ENCODE data around the gene RNF186. TPM values are rescaled to one million over a fixed set of nuclear protein-coding genes. Genes with fewer than 3 reads are reported as not detected.

RNF186 gene
- total RNA-seq, 1 donor from 2014 or later = 1.3 TPM

DNA sequence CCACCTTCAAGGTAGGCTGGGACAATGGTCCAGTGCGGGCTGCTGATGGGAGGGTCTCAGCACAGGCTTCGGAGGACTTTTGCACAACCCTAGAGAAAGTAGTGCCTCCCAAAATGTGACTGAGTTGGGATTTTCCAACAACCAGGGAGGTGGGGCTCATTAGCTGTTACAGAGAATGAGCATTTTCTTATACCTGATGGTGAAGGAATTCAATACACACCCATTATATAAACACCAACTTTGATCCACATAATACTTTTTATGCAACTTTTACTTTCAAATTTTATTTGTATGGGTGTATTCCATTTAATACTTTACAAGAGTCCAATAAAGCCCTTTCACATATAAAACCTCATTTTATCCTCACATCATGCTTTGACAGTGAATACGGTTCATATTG lies 31.3 kb upstream of the RNF186 start:
- H3K4me1 Mint-ChIP-seq (ENCODE audit: unreplicated experiment) = peaks cover 13% of the 10 kb centered on the region
- no peak overlapping the region for H3K4me3 Mint-ChIP-seq
- H3K36me3 Mint-ChIP-seq = no peaks in the 10 kb centered on the region
- H3K27me3 Mint-ChIP-seq = peaks cover 2% of the 10 kb centered on the region
- no peaks in the 10 kb centered on the region for H3K9me3 Mint-ChIP-seq
- TF ChIP-seq, protein P1, sequence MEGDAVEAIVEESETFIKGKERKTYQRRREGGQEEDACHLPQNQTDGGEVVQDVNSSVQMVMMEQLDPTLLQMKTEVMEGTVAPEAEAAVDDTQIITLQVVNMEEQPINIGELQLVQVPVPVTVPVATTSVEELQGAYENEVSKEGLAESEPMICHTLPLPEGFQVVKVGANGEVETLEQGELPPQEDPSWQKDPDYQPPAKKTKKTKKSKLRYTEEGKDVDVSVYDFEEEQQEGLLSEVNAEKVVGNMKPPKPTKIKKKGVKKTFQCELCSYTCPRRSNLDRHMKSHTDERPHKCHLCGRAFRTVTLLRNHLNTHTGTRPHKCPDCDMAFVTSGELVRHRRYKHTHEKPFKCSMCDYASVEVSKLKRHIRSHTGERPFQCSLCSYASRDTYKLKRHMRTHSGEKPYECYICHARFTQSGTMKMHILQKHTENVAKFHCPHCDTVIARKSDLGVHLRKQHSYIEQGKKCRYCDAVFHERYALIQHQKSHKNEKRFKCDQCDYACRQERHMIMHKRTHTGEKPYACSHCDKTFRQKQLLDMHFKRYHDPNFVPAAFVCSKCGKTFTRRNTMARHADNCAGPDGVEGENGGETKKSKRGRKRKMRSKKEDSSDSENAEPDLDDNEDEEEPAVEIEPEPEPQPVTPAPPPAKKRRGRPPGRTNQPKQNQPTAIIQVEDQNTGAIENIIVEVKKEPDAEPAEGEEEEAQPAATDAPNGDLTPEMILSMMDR (conservative IDR thresholded peaks at IDR 0.05) = no peak
- H3K27ac Mint-ChIP-seq = no peak overlapping the region
- DNase-seq (ENCODE audit: extremely low spot score, unreplicated experiment) = no peak

DNA sequence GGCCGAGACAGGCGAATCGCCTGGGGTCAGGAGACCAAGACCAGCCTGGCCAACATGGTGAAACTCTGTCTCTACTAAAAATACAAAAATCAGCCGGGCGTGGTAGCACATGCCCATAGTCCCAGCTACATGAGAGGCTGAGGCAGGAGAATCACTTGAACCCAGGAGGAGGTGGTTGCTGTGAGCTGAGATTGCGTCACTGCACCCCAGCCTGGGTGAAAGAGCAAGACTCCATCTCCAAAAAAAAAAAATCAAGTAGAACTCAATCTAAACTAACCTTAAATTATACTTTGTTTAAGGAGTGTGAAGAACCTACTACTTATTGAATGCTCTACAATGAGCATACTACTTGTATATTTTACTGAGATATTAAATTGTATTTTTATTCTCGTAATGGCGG lies 30.5 kb upstream of the RNF186 start:
- Mint-ChIP-seq H3K4me1 (ENCODE audit: unreplicated experiment) (peaks cover 13% of the 10 kb centered on the region), H3K4me3 (no peak overlapping the region), H3K36me3 (no peaks in the 10 kb centered on the region), H3K27me3 (peaks cover 2% of the 10 kb centered on the region), H3K27ac (no peak overlapping the region), H3K9me3 (no peaks in the 10 kb centered on the region)
- DNase-seq (ENCODE audit: extremely low spot score, unreplicated experiment) = no peak
- TF ChIP-seq, protein P1 (conservative IDR thresholded peaks at IDR 0.05) = no peak

DNA sequence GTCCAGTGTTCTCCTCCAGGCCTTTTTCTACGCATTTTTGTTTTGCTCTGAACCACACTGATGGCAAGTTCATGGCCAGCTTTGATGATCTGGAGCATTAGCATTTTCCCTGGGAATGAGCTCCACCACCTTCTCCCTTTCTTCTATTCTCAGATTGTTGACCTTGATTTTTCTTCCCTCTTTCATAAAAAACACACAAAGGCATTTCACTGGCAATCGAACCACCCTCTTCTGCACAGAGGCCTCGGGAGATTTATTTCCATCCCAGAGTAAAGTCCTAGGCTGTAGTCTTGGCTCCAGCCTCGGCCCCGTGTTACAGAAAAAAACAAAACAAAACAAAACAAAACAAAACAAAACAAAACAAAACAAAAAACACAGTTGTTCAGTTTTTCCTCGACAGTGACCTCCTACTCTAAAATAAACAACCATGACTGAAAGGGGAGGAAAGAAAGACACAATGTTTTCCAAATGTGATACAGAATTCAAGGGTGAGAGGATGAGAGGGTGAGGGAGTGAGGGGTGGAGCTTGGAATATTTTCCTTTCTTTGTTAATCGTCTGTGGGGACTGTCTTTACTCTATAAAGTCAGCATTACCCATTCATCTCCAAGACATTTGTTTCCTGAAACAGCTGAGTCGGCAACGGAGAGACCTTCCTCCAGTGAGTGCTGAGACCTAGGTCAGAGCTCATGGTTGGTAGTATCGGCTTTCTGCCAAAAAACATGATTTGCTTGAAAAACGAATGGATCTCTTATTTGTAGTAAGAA lies 29.8 kb upstream of the RNF186 start:
- TF ChIP-seq, protein P1 (conservative IDR thresholded peaks at IDR 0.05) = no peak
- Mint-ChIP-seq H3K27me3 (peaks cover 2% of the 10 kb centered on the region), H3K27ac (peak overlapping the region; percentile 50), H3K4me3 (peak overlapping the region; percentile 26), H3K9me3 (no peaks in the 10 kb centered on the region), H3K4me1 (ENCODE audit: unreplicated experiment) (peaks cover 10% of the 10 kb centered on the region), H3K36me3 (no peaks in the 10 kb centered on the region)
- DNase-seq (ENCODE audit: extremely low spot score, unreplicated experiment) = no peak

DNA sequence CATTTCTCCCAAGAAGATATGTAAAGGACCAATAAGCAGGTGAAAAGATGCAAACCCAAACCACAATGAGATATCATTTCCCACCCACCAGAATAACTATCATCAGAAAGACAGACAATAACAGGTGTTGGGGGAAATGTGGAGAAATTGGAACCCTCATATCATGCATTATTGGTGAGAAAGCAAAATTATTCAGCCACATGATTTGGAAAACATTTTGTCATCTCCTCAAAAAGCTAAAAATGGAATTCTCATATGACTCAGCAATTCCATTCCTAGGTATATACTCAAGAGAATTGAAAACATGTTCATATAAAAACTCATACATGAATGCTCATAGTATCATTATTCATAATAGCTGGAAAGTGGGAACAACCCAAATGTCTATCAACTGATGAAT lies 25.1 kb upstream of the RNF186 start:
- Mint-ChIP-seq H3K27ac (no peak overlapping the region), H3K27me3 (peaks cover 7% of the 10 kb centered on the region), H3K4me3 (no peak overlapping the region), H3K4me1 (ENCODE audit: unreplicated experiment) (peaks cover 8% of the 10 kb centered on the region), H3K9me3 (no peaks in the 10 kb centered on the region), H3K36me3 (no peaks in the 10 kb centered on the region)
- no peak for DNase-seq (ENCODE audit: extremely low spot score, unreplicated experiment)
- TF ChIP-seq, protein P1 (conservative IDR thresholded peaks at IDR 0.05) = no peak

DNA sequence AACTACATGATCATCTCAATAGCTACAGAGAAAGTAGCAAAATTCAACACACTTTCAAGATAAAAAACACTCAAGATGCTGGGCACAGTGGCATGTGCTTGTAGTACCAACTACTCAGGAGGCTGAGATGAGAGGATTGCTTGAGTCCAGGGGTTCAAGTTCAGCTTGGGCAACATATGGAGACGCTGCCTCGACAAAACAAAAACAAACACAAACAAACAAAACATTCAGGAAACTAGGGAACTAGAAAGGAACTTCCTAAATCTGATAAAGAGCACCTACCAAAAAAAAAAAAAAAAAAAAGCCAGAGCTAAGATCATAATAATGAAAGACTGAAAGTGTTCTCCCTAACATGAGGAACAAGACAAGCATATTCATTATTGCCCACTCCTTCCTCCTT lies 22.8 kb upstream of the RNF186 start:
- Mint-ChIP-seq H3K4me1 (ENCODE audit: unreplicated experiment) (no peaks in the 10 kb centered on the region), H3K27me3 (peaks cover 7% of the 10 kb centered on the region), H3K4me3 (no peak overlapping the region), H3K36me3 (no peaks in the 10 kb centered on the region), H3K27ac (no peak overlapping the region), H3K9me3 (no peaks in the 10 kb centered on the region)
- TF ChIP-seq, protein P1 (conservative IDR thresholded peaks at IDR 0.05) = no peak
- no peak for DNase-seq (ENCODE audit: extremely low spot score, unreplicated experiment)
